ENCODE measurements around the gene CPNE5.

CPNE5 gene

GRCh38 chr6:36787210-36787609 lies 52.0 kb downstream of the CPNE5 start:
- no peak for DNase-seq

- no peak for DNase-seq
These were observed 53.1 kb downstream of the CPNE5 start for GRCh38 chr6:36786055-36786675.

GRCh38 chr6:36784376-36784636 lies 54.9 kb downstream of the CPNE5 start:
- DNase-seq = no peak

- no peak for DNase-seq
These were observed 55.5 kb downstream of the CPNE5 start for GRCh38 chr6:36783603-36784375.

- no peak for DNase-seq
These were observed 57.6 kb downstream of the CPNE5 start for GRCh38 chr6:36781669-36782068.

GRCh38 chr6:36780442-36781177 lies 58.6 kb downstream of the CPNE5 start:
- no peak for DNase-seq

GRCh38 chr6:36779227-36779626 lies 60.0 kb downstream of the CPNE5 start:
- no peak for DNase-seq

GRCh38 chr6:36777801-36778200 lies 61.4 kb downstream of the CPNE5 start:
- DNase-seq = no peak

- no peak for DNase-seq
These were observed 63.1 kb downstream of the CPNE5 start for GRCh38 chr6:36776167-36776566.

GRCh38 chr6:36774331-36774730 lies 64.9 kb downstream of the CPNE5 start:
- no peak for DNase-seq

GRCh38 chr6:36772397-36772796 lies 66.8 kb downstream of the CPNE5 start:
- DNase-seq = no peak

- DNase-seq = no peak
These were observed 68.1 kb downstream of the CPNE5 start for GRCh38 chr6:36771145-36771544.

- peak; percentile 76 for DNase-seq
These were observed 69.4 kb downstream of the CPNE5 start for GRCh38 chr6:36769676-36770499.

- no peak for DNase-seq
These were observed 70.0 kb downstream of the CPNE5 start for GRCh38 chr6:36769183-36769675.

GRCh38 chr6:36766399-36766945 lies 72.8 kb downstream of the CPNE5 start:
- no peak for DNase-seq

GRCh38 chr6:36765594-36766398 lies 73.4 kb downstream of the CPNE5 start:
- peak; percentile 88 for DNase-seq

- DNase-seq = no peak
These were observed 74.1 kb downstream of the CPNE5 start for GRCh38 chr6:36765190-36765589.

GRCh38 chr6:36762123-36762522 lies 77.1 kb downstream of the CPNE5 start:
- DNase-seq = no peak

- no peak for DNase-seq
These were observed 78.4 kb downstream of the CPNE5 start for GRCh38 chr6:36760685-36761435.

GRCh38 chr6:36759148-36759759 lies 80.0 kb downstream of the CPNE5 start:
- peak; percentile 83 for DNase-seq

Measured in activated CD4-positive, alpha-beta T cell treated with anti-CD3 and anti-CD28 coated beads, Interleukin-2, amount 50 U/mL, for 16 hours (primary cell).